ENCODE data around the gene MAST2.

- no peak for TF ChIP-seq EZH2phosphoT487 (IDR thresholded peaks at IDR 0.05; ENCODE audit: borderline replicate concordance)
- TF ChIP-seq YY1 (IDR thresholded peaks at IDR 0.05; ENCODE audit: extremely low read depth, insufficient replicate concordance, low read depth, low read length), result no peak
- TF ChIP-seq POLR2A (IDR thresholded peaks at IDR 0.05; ENCODE audit: borderline replicate concordance, extremely low read depth, insufficient read depth, insufficient read length), result no peak
- TF ChIP-seq REST (IDR thresholded peaks at IDR 0.05; ENCODE audit: low read depth), result no peak
- no peak for TF ChIP-seq POLR2AphosphoS5 (IDR thresholded peaks at IDR 0.05; ENCODE audit: low read depth, low read length)
- TF ChIP-seq, protein P1, sequence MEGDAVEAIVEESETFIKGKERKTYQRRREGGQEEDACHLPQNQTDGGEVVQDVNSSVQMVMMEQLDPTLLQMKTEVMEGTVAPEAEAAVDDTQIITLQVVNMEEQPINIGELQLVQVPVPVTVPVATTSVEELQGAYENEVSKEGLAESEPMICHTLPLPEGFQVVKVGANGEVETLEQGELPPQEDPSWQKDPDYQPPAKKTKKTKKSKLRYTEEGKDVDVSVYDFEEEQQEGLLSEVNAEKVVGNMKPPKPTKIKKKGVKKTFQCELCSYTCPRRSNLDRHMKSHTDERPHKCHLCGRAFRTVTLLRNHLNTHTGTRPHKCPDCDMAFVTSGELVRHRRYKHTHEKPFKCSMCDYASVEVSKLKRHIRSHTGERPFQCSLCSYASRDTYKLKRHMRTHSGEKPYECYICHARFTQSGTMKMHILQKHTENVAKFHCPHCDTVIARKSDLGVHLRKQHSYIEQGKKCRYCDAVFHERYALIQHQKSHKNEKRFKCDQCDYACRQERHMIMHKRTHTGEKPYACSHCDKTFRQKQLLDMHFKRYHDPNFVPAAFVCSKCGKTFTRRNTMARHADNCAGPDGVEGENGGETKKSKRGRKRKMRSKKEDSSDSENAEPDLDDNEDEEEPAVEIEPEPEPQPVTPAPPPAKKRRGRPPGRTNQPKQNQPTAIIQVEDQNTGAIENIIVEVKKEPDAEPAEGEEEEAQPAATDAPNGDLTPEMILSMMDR (IDR thresholded peaks at IDR 0.05 in 2 of 3, conservative IDR thresholded peaks at IDR 0.05 in 1 of 3; ENCODE audit: borderline replicate concordance in 1 of 3, insufficient read depth in 1 of 3, low read depth in 2 of 3, low read length in 2 of 3), result no peak
- TF ChIP-seq ATF3 (IDR thresholded peaks at IDR 0.05), result no peak
- TF ChIP-seq EZH2 (IDR thresholded peaks at IDR 0.05), result no peak
- TF ChIP-seq SIN3A (IDR thresholded peaks at IDR 0.05; ENCODE audit: low read depth), result no peak
- TF ChIP-seq CEBPB (IDR thresholded peaks at IDR 0.05; ENCODE audit: low read depth), result no peak
- no peak for TF ChIP-seq FOSL1 (IDR thresholded peaks at IDR 0.05; ENCODE audit: low read depth)
- no peak for TF ChIP-seq EGR1 (IDR thresholded peaks at IDR 0.05; ENCODE audit: low read depth)
- TF ChIP-seq ZNF274 (IDR thresholded peaks at IDR 0.05; ENCODE audit: low read depth, low read length), result no peak
- no peak for TF ChIP-seq TCF7L2 (IDR thresholded peaks at IDR 0.05; ENCODE audit: borderline replicate concordance, extremely low read depth, insufficient read depth, insufficient read length)
Measured at GRCh38 chr1:45864167-45865106, 61.0 kb downstream of the MAST2 start.
